ENCODE data around the gene MUS81. TPM values are rescaled to one million over a fixed set of nuclear protein-coding genes. Genes with fewer than 3 reads are reported as not detected.

Gene MUS81
- total RNA-seq, 1 donor from 2014 or later, result 58.4 TPM

GRCh38 chr11:65900899-65901180, 40.6 kb downstream of the MUS81 start:
- peaks cover 10% of the 10 kb centered on the region for H3K36me3 ChIP-seq (ENCODE audit: control insufficient read depth, insufficient read depth, low read length)
- DNase-seq (ENCODE audit: low read depth), result no peak
- no peak overlapping the region for H3K4me3 ChIP-seq (ENCODE audit: low read depth, low read length)
- FAIRE-seq, result no peak
- H3K27me3 ChIP-seq (ENCODE audit: control insufficient read depth, insufficient read depth, low read length), result no peaks in the 10 kb centered on the region
- no peak for TF ChIP-seq CTCF (IDR thresholded peaks at IDR 0.05; ENCODE audit: insufficient read depth, low read length, severe bottlenecking)

GRCh38 chr11:65903068-65903481, 42.8 kb downstream of the MUS81 start:
- H3K36me3 ChIP-seq (ENCODE audit: control insufficient read depth, insufficient read depth, low read length), result no peaks in the 10 kb centered on the region
- DNase-seq (ENCODE audit: low read depth) (peak; percentile 71), FAIRE-seq (no peak)
- H3K4me3 ChIP-seq (ENCODE audit: low read depth, low read length), result no peak overlapping the region
- no peak for TF ChIP-seq CTCF (IDR thresholded peaks at IDR 0.05; ENCODE audit: insufficient read depth, low read length, severe bottlenecking)
- H3K27me3 ChIP-seq (ENCODE audit: control insufficient read depth, insufficient read depth, low read length), result no peaks in the 10 kb centered on the region

- Histone ChIP-seq H3K27me3 (ENCODE audit: control insufficient read depth, insufficient read depth, low read length) (no peaks in the 10 kb centered on the region), H3K4me3 (ENCODE audit: low read depth, low read length) (no peak overlapping the region), H3K36me3 (ENCODE audit: control insufficient read depth, insufficient read depth, low read length) (no peaks in the 10 kb centered on the region)
- DNase-seq (ENCODE audit: low read depth), result no peak
- no peak for TF ChIP-seq CTCF (IDR thresholded peaks at IDR 0.05; ENCODE audit: insufficient read depth, low read length, severe bottlenecking)
- no peak for FAIRE-seq
Observed at GRCh38 chr11:65903715-65904114, 43.5 kb downstream of the MUS81 start.

GRCh38 chr11:65906602-65907001, 46.4 kb downstream of the MUS81 start:
- DNase-seq (ENCODE audit: low read depth) (peak; percentile 66), FAIRE-seq (no peak)
- H3K36me3 ChIP-seq (ENCODE audit: control insufficient read depth, insufficient read depth, low read length), result no peaks in the 10 kb centered on the region
- H3K27me3 ChIP-seq (ENCODE audit: control insufficient read depth, insufficient read depth, low read length), result no peaks in the 10 kb centered on the region
- TF ChIP-seq CTCF (IDR thresholded peaks at IDR 0.05; ENCODE audit: insufficient read depth, low read length, severe bottlenecking), result no peak
- no peak overlapping the region for H3K4me3 ChIP-seq (ENCODE audit: low read depth, low read length)

- Histone ChIP-seq H3K27me3 (ENCODE audit: control insufficient read depth, insufficient read depth, low read length) (no peaks in the 10 kb centered on the region), H3K4me3 (ENCODE audit: low read depth, low read length) (no peak overlapping the region), H3K36me3 (ENCODE audit: control insufficient read depth, insufficient read depth, low read length) (no peaks in the 10 kb centered on the region)
- no peak for FAIRE-seq
- no peak for DNase-seq (ENCODE audit: low read depth)
- no peak for TF ChIP-seq CTCF (IDR thresholded peaks at IDR 0.05; ENCODE audit: insufficient read depth, low read length, severe bottlenecking)
Observed at GRCh38 chr11:65907878-65908277, 47.6 kb downstream of the MUS81 start.

- no peak for FAIRE-seq
- peak; percentile 35 for TF ChIP-seq CTCF (IDR thresholded peaks at IDR 0.05; ENCODE audit: insufficient read depth, low read length, severe bottlenecking)
- peak; percentile 79 for DNase-seq (ENCODE audit: low read depth)
- Histone ChIP-seq H3K4me3 (ENCODE audit: low read depth, low read length) (no peak overlapping the region), H3K36me3 (ENCODE audit: control insufficient read depth, insufficient read depth, low read length) (no peaks in the 10 kb centered on the region), H3K27me3 (ENCODE audit: control insufficient read depth, insufficient read depth, low read length) (no peaks in the 10 kb centered on the region)
Observed at GRCh38 chr11:65911682-65912568, 51.7 kb downstream of the MUS81 start.

All from bronchial epithelial cell (primary cell).